ENCODE results near the gene RCAN1. TPM values are rescaled to one million over a fixed set of nuclear protein-coding genes. Genes with fewer than 3 reads are reported as not detected.

RCAN1 gene
- total and polyA plus RNA-seq, 2 of the 8 experiments (the other 6 are each of a cell fraction or from before 2014, with no cell fraction given): 1.7 to 6.4 TPM

- no peak overlapping the region for H4K8ac ChIP-seq (ENCODE audit: extremely low read depth, insufficient read depth, low read length)
- H3K4me2 ChIP-seq (ENCODE audit: insufficient read depth in 1 of 2, low read depth in 2 of 2, low read length in 2 of 2): no peak overlapping the region
- no peaks in the 10 kb centered on the region for H3K4me1 ChIP-seq (replicated peaks in 1 of 4; ENCODE audit: control insufficient read depth in 3 of 4, insufficient read depth in 4 of 4, low read length in 3 of 4)
- ChIA-PET CTCF (ENCODE audit: partially characterized antibody) (interaction anchor here (0.6 to 13.5 kb wide), 12 partner anchors 8 to 310 kb away, joined by 3 to 131 read pairs (median 10); partner anchors contain the start of gene RCAN1), POLR2A (ENCODE audit: partially characterized antibody) (no interaction called here)
- no peak overlapping the region for H3K27ac ChIP-seq (ENCODE audit: low read depth, low read length)
- no peak overlapping the region for H2BK15ac ChIP-seq (ENCODE audit: low read length)
- no peaks in the 10 kb centered on the region for H3K9me3 ChIP-seq (ENCODE audit: insufficient read depth in 2 of 2, low read depth in 1 of 2, low read length in 1 of 2)
- DNase-seq (ENCODE audit: low read depth in 1 of 2, low spot score in 2 of 2) (no peak), FAIRE-seq (no peak)
- no peak overlapping the region for H3K18ac ChIP-seq (ENCODE audit: extremely low read depth, low read length)
- no peak overlapping the region for H4K5ac ChIP-seq (ENCODE audit: insufficient read length, low read depth, low read length)
- no peaks in the 10 kb centered on the region for H3K36me3 ChIP-seq (ENCODE audit: control insufficient read depth in 2 of 4, insufficient read depth in 4 of 4, low read length in 3 of 4)
- H2BK5ac ChIP-seq (ENCODE audit: low read depth, low read length): no peak overlapping the region
- WGBS, 2 experiments (ENCODE audit: extremely low coverage in 1 of 2, insufficient coverage in 1 of 2, insufficient read length in 1 of 2, insufficient replicate concordance in 2 of 2, low coverage in 1 of 2, low lambda C conversion rate in 2 of 2, missing lambda C conversion rate in 1 of 2): 93% methylated on average over 4 of the region's 4 CpGs; no CpG with 5 or more reads in 1 of the 2 experiments
- no peak overlapping the region for H3K14ac ChIP-seq (ENCODE audit: insufficient read length)
- H2BK20ac ChIP-seq (ENCODE audit: low read length): no peak overlapping the region
- H4K20me1 ChIP-seq (replicated peaks in 1 of 2; ENCODE audit: control insufficient read depth in 1 of 2, insufficient read depth in 2 of 2, low read length in 2 of 2): no peaks in the 10 kb centered on the region
- no peak overlapping the region for H4K91ac ChIP-seq (replicated peaks; ENCODE audit: insufficient read length, low read length)
- no peak overlapping the region for H2AK5ac ChIP-seq (ENCODE audit: low read depth, low read length)
- peaks cover 2% of the 10 kb centered on the region; the same call in 1 of the 2 replicates for H3K23me2 ChIP-seq (ENCODE audit: low read depth, low read length)
- no peaks in the 10 kb centered on the region for H3K27me3 ChIP-seq (replicated peaks in 1 of 4; ENCODE audit: control insufficient read depth in 3 of 4, extremely low read depth in 1 of 4, insufficient read depth in 3 of 4, low read length in 3 of 4)
- H3K9ac ChIP-seq (replicated peaks in 1 of 4; ENCODE audit: extremely low read depth in 1 of 4, low read depth in 3 of 4, low read length in 3 of 4): no peak overlapping the region
- no peak overlapping the region for H2AFZ ChIP-seq (ENCODE audit: low read length)
- no peaks in the 10 kb centered on the region for H3K79me2 ChIP-seq (ENCODE audit: control insufficient read depth in 1 of 2, insufficient read depth in 2 of 2, low read length in 2 of 2)
- H2BK120ac ChIP-seq (replicated peaks; ENCODE audit: low read depth, low read length): no peak overlapping the region
- no peak overlapping the region for H3K4ac ChIP-seq (replicated peaks; ENCODE audit: insufficient read length, low read depth, low read length)
- H3K79me1 ChIP-seq (ENCODE audit: low read depth, low read length): no peaks in the 10 kb centered on the region
- no peak overlapping the region for H3K23ac ChIP-seq (ENCODE audit: insufficient read length)
- H3K4me3 ChIP-seq (ENCODE audit: extremely low read depth in 1 of 4, insufficient read depth in 2 of 4, low read depth in 3 of 4, low read length in 4 of 4): no peak overlapping the region
- no peak overlapping the region for H2BK12ac ChIP-seq (ENCODE audit: low read depth, low read length)
- no peak overlapping the region for H3K56ac ChIP-seq (replicated peaks; ENCODE audit: insufficient read length, low read depth, low read length)
- peak; percentile 27 to 43; a peak in 2 of 4 replicates for TF ChIP-seq RAD21 (IDR thresholded peaks at IDR 0.05 in 1 of 2, conservative IDR thresholded peaks at IDR 0.05 in 1 of 2; ENCODE audit: low read depth in 2 of 2, low read length in 2 of 2)
- no peak for TF ChIP-seq SP1 (IDR thresholded peaks at IDR 0.05; ENCODE audit: low read depth, low read length)
- no peak for TF ChIP-seq SIRT6 (IDR thresholded peaks at IDR 0.05; ENCODE audit: low read length)
- no peak for TF ChIP-seq JUND (IDR thresholded peaks at IDR 0.05; ENCODE audit: low read length)
- no peak for TF ChIP-seq EGR1 (IDR thresholded peaks at IDR 0.05; ENCODE audit: borderline replicate concordance, low read depth, low read length)
- TF ChIP-seq MAX (IDR thresholded peaks at IDR 0.05): peak; percentile 60
- no peak for TF ChIP-seq RFX5 (IDR thresholded peaks at IDR 0.05; ENCODE audit: borderline replicate concordance, low read depth, low read length)
- TF ChIP-seq CTCF (IDR thresholded peaks at IDR 0.05; ENCODE audit: control extremely low read depth in 1 of 3, insufficient read depth in 1 of 3, low read depth in 1 of 3, low read length in 3 of 3): peak; percentile 21 to 54 (median 39); a peak in 3 of 4 replicates
- no peak for TF ChIP-seq CTBP2 (IDR thresholded peaks at IDR 0.05; ENCODE audit: borderline replicate concordance, insufficient read depth, insufficient read length, low read length)
- TF ChIP-seq CEBPB (IDR thresholded peaks at IDR 0.05; ENCODE audit: low read depth, low read length): no peak
- TF ChIP-seq ATF3 (IDR thresholded peaks at IDR 0.05; ENCODE audit: insufficient read depth, low read depth, low read length): no peak
Observed at GRCh38 chr21:34509151-34509550, 105.8 kb downstream of the RCAN1 start.
